WTC11 (cell line): Measurements from ENCODE around the gene RBM38.

Experiments
- CTCF ChIP-seq: fragments of 200-600 bp; IDR thresholded peaks from 2 replicates; pipeline ENCODE4 v1.8.0; 2022; ENCODE audit warnings: antibody characterized with exemption
- ELF4 ChIP-seq: sonication (generic); formaldehyde crosslinking; IDR thresholded peaks from 2 replicates; pipeline ENCODE4 v1.8.1; 2022; ENCODE audit warnings: low read depth, mild to moderate bottlenecking, moderate library complexity, missing genetic modification reagents
- GABPB1 ChIP-seq: sonication (generic); formaldehyde crosslinking; IDR thresholded peaks from 2 replicates; pipeline ENCODE4 v1.8.1; 2023; ENCODE audit warnings: mild to moderate bottlenecking, missing genetic modification reagents
- NFYB ChIP-seq: sonication (generic); formaldehyde crosslinking; conservative IDR thresholded peaks from 2 replicates; pipeline ENCODE4 v1.8.0; 2022; ENCODE audit warnings: low read depth, missing genetic modification reagents
- NR1H2 ChIP-seq: sonication (generic); formaldehyde crosslinking; IDR thresholded peaks from 2 replicates; pipeline ENCODE4 v1.9.0; 2021; ENCODE audit warnings: mild to moderate bottlenecking, moderate library complexity, missing genetic modification reagents
- NR2C2 ChIP-seq: sonication (generic); formaldehyde crosslinking; IDR thresholded peaks from 2 replicates; pipeline ENCODE4 v1.8.0; 2022; ENCODE audit warnings: mild to moderate bottlenecking, missing genetic modification reagents
- RELA ChIP-seq: sonication (generic); formaldehyde crosslinking; IDR thresholded peaks from 2 replicates; pipeline ENCODE4 v1.8.1; 2022; ENCODE audit warnings: missing genetic modification reagents, mild to moderate bottlenecking, borderline replicate concordance
- USF2 ChIP-seq: sonication (generic); formaldehyde crosslinking; IDR thresholded peaks from 2 replicates; pipeline ENCODE4 v1.8.1; 2023; ENCODE audit warnings: mild to moderate bottlenecking, missing genetic modification reagents, moderate library complexity
- ZNF232 ChIP-seq: sonication (generic); formaldehyde crosslinking; IDR thresholded peaks from 2 replicates; pipeline ENCODE4 v1.8.0; 2022; ENCODE audit warnings: mild to moderate bottlenecking, missing genetic modification reagents

DNA sequence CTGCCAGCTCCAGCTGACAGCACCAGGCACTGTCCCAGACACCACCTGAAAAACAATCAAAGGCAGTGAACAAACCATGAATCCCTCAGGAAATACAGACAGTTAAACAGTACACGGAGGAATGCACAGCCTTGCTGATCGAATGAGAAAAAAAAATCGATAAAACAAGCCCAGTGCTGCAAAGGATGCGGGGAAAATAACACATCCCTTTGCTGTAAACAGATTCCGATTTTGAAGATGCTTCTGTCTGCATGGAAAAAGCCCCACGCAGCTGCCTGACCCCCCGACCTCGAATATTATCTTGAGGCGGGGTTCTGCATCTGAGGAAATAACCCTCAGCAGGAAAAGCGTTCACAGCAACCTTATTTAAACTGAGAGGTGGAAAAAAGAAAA is 43.9 kb downstream of the RBM38 start:
- TF ChIP-seq CTCF: no peak
- TF ChIP-seq NR2C2 (CRISPR knock-in tag): no peak
- TF ChIP-seq GABPB1 (CRISPR knock-in tag): no peak
- TF ChIP-seq NFYB: no peak
- TF ChIP-seq NR1H2 (CRISPR knock-in tag): no peak
- TF ChIP-seq ZNF232: no peak
- TF ChIP-seq USF2 (CRISPR knock-in tag): no peak
- TF ChIP-seq RELA (CRISPR knock-in tag): no peak
- no peak for TF ChIP-seq ELF4
